HepG2 (cell line): Measurements from ENCODE around the gene BSN. TPM values are rescaled to one million over a fixed set of nuclear protein-coding genes. Genes with fewer than 3 reads are reported as not detected.

Experiments
- ARHGAP35 ChIP-seq: sonication (generic); formaldehyde crosslinking; IDR thresholded peaks from 2 replicates; pipeline ENCODE4 v1.9.0; 2022; ENCODE audit warnings: mild to moderate bottlenecking, inconsistent platforms, moderate library complexity, missing genetic modification reagents, borderline replicate concordance
- FOXJ3 ChIP-seq: sonication (generic); formaldehyde crosslinking; IDR thresholded peaks from 2 replicates; pipeline ENCODE4 v1.4.0; 2020; ENCODE audit warnings: missing genetic modification reagents, mild to moderate bottlenecking, borderline replicate concordance
- GZF1 ChIP-seq: sonication (generic); formaldehyde crosslinking; IDR thresholded peaks from 2 replicates; pipeline ENCODE4 v1.5.1; 2020; ENCODE audit warnings: mild to moderate bottlenecking, missing genetic modification reagents
- HCFC1 ChIP-seq: fragments of 150-350 bp; IDR thresholded peaks from 2 replicates; pipeline ENCODE4 v1.6.1; 2014; ENCODE audit warnings: low read depth, low read length
- MED13 ChIP-seq: sonication (generic); formaldehyde crosslinking; IDR thresholded peaks from 2 replicates; pipeline ENCODE4 v1.5.0; 2020; ENCODE audit warnings: missing genetic modification reagents
- MXD1 ChIP-seq: sonication (generic); formaldehyde crosslinking; IDR thresholded peaks from 2 replicates; pipeline ENCODE4 v1.4.0; 2020; ENCODE audit warnings: mild to moderate bottlenecking, missing genetic modification reagents
- PHF20 ChIP-seq: sonication (generic); formaldehyde crosslinking; IDR thresholded peaks from 2 replicates; pipeline ENCODE4 v1.5.0; 2020; ENCODE audit warnings: mild to moderate bottlenecking, missing genetic modification reagents
- RELA ChIP-seq: sonication (generic); formaldehyde crosslinking; IDR thresholded peaks from 2 replicates; pipeline ENCODE4 v1.4.0; 2020; ENCODE audit warnings: missing genetic modification reagents
- REPIN1 ChIP-seq: sonication (generic); formaldehyde crosslinking; IDR thresholded peaks from 2 replicates; pipeline ENCODE4 v1.8.0; 2022; ENCODE audit warnings: missing genetic modification reagents, low read depth, mild to moderate bottlenecking, borderline replicate concordance
- RXRA ChIP-seq: sonication (generic); formaldehyde crosslinking; IDR thresholded peaks from 2 replicates; pipeline ENCODE4 v1.5.1; 2020; ENCODE audit warnings: missing genetic modification reagents
- TGIF2 ChIP-seq: IDR thresholded peaks from 2 replicates; pipeline ENCODE4 v1.6.1; 2016; ENCODE audit warnings: control low read depth, missing compliant biosample characterization
- YEATS4 ChIP-seq: sonication (generic); formaldehyde crosslinking; IDR thresholded peaks from 2 replicates; pipeline ENCODE4 v1.4.0; 2020; ENCODE audit warnings: missing genetic modification reagents, borderline replicate concordance
- ZBTB43 ChIP-seq: sonication (generic); formaldehyde crosslinking; conservative IDR thresholded peaks from 2 replicates; pipeline ENCODE4 v1.4.0; 2020; ENCODE audit warnings: missing genetic modification reagents
- ZBTB7B ChIP-seq: sonication (generic); formaldehyde crosslinking; IDR thresholded peaks from 2 replicates; pipeline ENCODE4 v1.4.0; 2020; ENCODE audit warnings: missing genetic modification reagents
- ZFP90 ChIP-seq: sonication (generic); formaldehyde crosslinking; IDR thresholded peaks from 2 replicates; pipeline ENCODE4 v1.8.0; 2022; ENCODE audit warnings: missing genetic modification reagents, mild to moderate bottlenecking, inconsistent platforms, borderline replicate concordance
- ZNF251 ChIP-seq: sonication (generic); formaldehyde crosslinking; IDR thresholded peaks from 2 replicates; pipeline ENCODE4 v1.9.0; 2021; ENCODE audit warnings: mild to moderate bottlenecking, missing genetic modification reagents
- ZNF441 ChIP-seq: sonication (generic); formaldehyde crosslinking; IDR thresholded peaks from 2 replicates; pipeline ENCODE4 v1.7.0; 2021; ENCODE audit warnings: missing genetic modification reagents, borderline replicate concordance
- ZNF740 ChIP-seq: sonication (generic); formaldehyde crosslinking; IDR thresholded peaks from 2 replicates; pipeline ENCODE4 v1.4.0; 2020; ENCODE audit warnings: missing genetic modification reagents
- ZNF768 ChIP-seq: sonication (generic); formaldehyde crosslinking; IDR thresholded peaks from 2 replicates; pipeline ENCODE4 v1.4.0; 2020; ENCODE audit warnings: missing genetic modification reagents
- polyA plus RNA-seq, 8 experiments: library from polyadenylated mRNA; depleted of rRNA in 3 of 8; stranded (reverse) in 7 of 8; unstranded in 1 of 8; fragments of >200 nt; fragmentation: Illumina TruSeq in 4 of 8; extraction: Trizol in 4 of 8; gene quantifications; 2 replicates each; pipeline versions ENCODE4 v1.2.1 to v1.2.3, GENCODE V29; 2011 to 2016; ENCODE audit warnings: low read depth in 4 of 8, missing spikeins in 1 of 8, mixed read lengths in 1 of 8; ENCODE audit not compliant: insufficient read depth in 1 of 8
- total RNA-seq, 5 experiments: library from RNA; depleted of rRNA; stranded (reverse); fragments of >200 nt; fragmentation: Illumina TruSeq; extraction: Trizol; gene quantifications; 2 replicates each; pipeline ENCODE4 v1.2.3, GENCODE V29; 2016; ENCODE audit warnings: low read depth in 1 of 5
- TF ChIP-seq, protein P1 (sequence below): sonication (generic); formaldehyde crosslinking; IDR thresholded peaks from 2 replicates; pipeline ENCODE4 v1.5.1; 2020; ENCODE audit warnings: missing genetic modification reagents, mild to moderate bottlenecking, borderline replicate concordance
- TF ChIP-seq, protein P2 (sequence below): sonication (generic); formaldehyde crosslinking; IDR thresholded peaks from 2 replicates; pipeline ENCODE4 v1.4.0; 2020; ENCODE audit warnings: mild to moderate bottlenecking, missing genetic modification reagents
- TF ChIP-seq, protein P3 (sequence below): sonication (generic); formaldehyde crosslinking; IDR thresholded peaks from 2 replicates; pipeline ENCODE4 v1.8.0; 2022; ENCODE audit warnings: missing genetic modification reagents, mild to moderate bottlenecking, inconsistent platforms, borderline replicate concordance
- TF ChIP-seq, protein P4 (sequence below): sonication (generic); formaldehyde crosslinking; IDR thresholded peaks from 2 replicates; pipeline ENCODE4 v1.8.1; 2023; ENCODE audit warnings: missing genetic modification reagents, mild to moderate bottlenecking, borderline replicate concordance

BSN gene
- total and polyA plus RNA-seq, 2 of the 13 experiments (the other 11 are each of a cell fraction or from before 2014, with no cell fraction given), result 0.42 to 0.86 TPM

DNA sequence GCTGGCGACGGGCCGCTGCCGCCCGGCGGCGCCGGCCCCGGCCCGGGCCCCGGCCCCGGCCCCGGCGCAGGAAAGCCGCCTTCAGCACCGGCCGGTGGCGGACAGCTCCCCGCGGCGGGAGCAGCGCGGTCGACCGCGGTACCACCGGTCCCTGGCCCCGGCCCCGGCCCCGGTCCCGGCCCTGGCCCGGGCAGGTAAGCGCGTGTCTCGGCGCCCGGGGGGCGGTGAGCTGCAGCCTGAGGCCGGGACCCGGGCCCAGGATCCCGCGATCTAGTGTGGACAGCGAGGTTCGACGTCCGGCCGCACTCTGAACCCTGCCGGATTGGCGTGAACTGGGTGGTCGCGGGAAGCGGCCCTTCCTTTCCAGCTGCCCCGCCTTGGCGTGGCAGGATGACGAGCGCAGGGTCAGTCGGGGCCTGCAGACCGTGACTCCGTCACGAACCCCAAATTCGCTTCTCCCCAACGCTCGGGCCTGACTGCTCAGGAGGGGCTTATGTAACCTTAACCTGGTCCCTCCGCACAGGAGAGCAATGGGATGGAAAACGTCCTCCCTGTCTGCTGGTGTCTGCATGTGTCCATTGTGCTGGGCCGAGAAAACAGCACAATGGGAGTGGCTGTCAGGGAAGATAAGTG, 472 bp downstream of the BSN start (continued):
- TF ChIP-seq YEATS4 (CRISPR knock-in tag) (peak; percentile 72), GZF1 (no peak), RXRA (CRISPR knock-in tag) (peak; percentile 57; the same call in 1 of the 2 replicates), MED13 (CRISPR knock-in tag) (0 out of 2 replicates have a peak, but pooled peaks have one; percentile 28), REPIN1 (CRISPR knock-in tag) (peak; percentile 36; the same call in 1 of the 2 replicates), PHF20 (no peak; the same call in none of the 2 replicates), ZNF740 (no peak), RELA (CRISPR knock-in tag) (no peak), ZFP90 (CRISPR knock-in tag) (0 out of 2 replicates have a peak, but pooled peaks have one; percentile 51), ZBTB7B (CRISPR knock-in tag) (peak; percentile 38; the same call in 1 of the 2 replicates), ARHGAP35 (peak; percentile 55; the same call in 1 of the 2 replicates), ZBTB43 (CRISPR knock-in tag) (0 out of 2 replicates have a peak, but pooled peaks have one; percentile 69), ZNF768 (CRISPR knock-in tag) (peak; percentile 12), MXD1 (CRISPR knock-in tag) (peak; percentile 72), FOXJ3 (CRISPR knock-in tag) (no peak), TGIF2 (CRISPR knock-in tag) (0 out of 2 replicates have a peak, but pooled peaks have one; percentile 56), ZNF441 (CRISPR knock-in tag) (peak; percentile 88), HCFC1 (no peak), ZNF251 (CRISPR knock-in tag) (no peak)
- TF ChIP-seq, protein P1, sequence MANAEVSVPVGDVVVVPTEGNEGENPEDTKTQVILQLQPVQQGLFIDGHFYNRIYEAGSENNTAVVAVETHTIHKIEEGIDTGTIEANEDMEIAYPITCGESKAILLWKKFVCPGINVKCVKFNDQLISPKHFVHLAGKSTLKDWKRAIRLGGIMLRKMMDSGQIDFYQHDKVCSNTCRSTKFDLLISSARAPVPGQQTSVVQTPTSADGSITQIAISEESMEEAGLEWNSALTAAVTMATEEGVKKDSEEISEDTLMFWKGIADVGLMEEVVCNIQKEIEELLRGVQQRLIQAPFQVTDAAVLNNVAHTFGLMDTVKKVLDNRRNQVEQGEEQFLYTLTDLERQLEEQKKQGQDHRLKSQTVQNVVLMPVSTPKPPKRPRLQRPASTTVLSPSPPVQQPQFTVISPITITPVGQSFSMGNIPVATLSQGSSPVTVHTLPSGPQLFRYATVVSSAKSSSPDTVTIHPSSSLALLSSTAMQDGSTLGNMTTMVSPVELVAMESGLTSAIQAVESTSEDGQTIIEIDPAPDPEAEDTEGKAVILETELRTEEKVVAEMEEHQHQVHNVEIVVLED, result no peak
- TF ChIP-seq, protein P2, sequence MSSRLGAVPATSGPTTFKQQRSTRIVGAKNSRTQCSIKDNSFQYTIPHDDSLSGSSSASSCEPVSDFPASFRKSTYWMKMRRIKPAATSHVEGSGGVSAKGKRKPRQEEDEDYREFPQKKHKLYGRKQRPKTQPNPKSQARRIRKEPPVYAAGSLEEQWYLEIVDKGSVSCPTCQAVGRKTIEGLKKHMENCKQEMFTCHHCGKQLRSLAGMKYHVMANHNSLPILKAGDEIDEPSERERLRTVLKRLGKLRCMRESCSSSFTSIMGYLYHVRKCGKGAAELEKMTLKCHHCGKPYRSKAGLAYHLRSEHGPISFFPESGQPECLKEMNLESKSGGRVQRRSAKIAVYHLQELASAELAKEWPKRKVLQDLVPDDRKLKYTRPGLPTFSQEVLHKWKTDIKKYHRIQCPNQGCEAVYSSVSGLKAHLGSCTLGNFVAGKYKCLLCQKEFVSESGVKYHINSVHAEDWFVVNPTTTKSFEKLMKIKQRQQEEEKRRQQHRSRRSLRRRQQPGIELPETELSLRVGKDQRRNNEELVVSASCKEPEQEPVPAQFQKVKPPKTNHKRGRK (CRISPR knock-in tag), result no peak
- TF ChIP-seq, protein P3, sequence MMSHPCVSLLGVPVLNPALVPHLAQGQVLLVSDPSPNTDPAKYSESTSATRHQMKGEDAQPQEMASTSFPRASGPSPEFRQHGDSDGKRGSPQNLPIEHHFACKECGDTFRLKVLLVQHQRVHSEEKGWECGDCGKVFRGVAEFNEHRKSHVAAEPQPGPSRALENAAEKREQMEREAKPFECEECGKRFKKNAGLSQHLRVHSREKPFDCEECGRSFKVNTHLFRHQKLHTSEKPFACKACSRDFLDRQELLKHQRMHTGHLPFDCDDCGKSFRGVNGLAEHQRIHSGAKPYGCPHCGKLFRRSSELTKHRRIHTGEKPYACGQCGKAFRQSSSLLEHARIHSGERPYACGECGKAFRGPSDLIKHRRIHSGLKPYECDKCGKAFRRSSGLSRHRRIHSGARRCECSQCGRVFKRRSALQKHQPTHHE (CRISPR knock-in tag), result 0 out of 2 replicates have a peak, but pooled peaks have one; percentile 20
- TF ChIP-seq, protein P4, sequence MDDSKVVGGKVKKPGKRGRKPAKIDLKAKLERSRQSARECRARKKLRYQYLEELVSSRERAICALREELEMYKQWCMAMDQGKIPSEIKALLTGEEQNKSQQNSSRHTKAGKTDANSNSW (CRISPR knock-in tag), result no peak
